ENCODE measurements around the gene CCDC9B. TPM values are rescaled to one million over a fixed set of nuclear protein-coding genes. Genes with fewer than 3 reads are reported as not detected.

CCDC9B gene
- total RNA-seq = 15.2 and 15.7 TPM in 2 replicates

GRCh38 chr15:40340740-40341400 is at the start of gene CCDC9B:
Gene CCDC9B, minus strand, starts transcription at chr15:40340939. Its CDS starts 120 bp downstream, at chr15:40340819.

GRCh38 chr15:40382580-40383456 is 42.1 kb upstream of the CCDC9B start, which contains the start of gene KNSTRN:
Gene KNSTRN, plus strand, starts transcription at chr15:40382721. Its CDS starts 115 bp downstream, at chr15:40382836.

GRCh38 chr15:40357723-40358470 is 17.2 kb upstream of the CCDC9B start, which contains the start of gene DISP2:
Gene DISP2, plus strand, starts transcription at chr15:40358219. Its CDS starts 103 bp downstream, at chr15:40358322.

GRCh38 chr15:40323239-40323952 is 17.3 kb downstream of the CCDC9B start, which contains the start of gene INAFM2:
Gene INAFM2, plus strand, starts transcription at chr15:40323692. Its CDS starts 364 bp downstream, at chr15:40324056.

GRCh38 chr15:40307421-40308211 is 33.1 kb downstream of the CCDC9B start, which contains the start of gene PLCB2:
Gene PLCB2, minus strand, starts transcription at chr15:40307935. Its CDS starts 263 bp downstream, at chr15:40307672.

GRCh38 chr15:40282869-40283614 is 57.7 kb downstream of the CCDC9B start, which contains the start of gene ANKRD63:
Gene ANKRD63, minus strand, starts transcription at chr15:40283064. Its CDS starts 478 bp downstream, at chr15:40282586.

Other genes starting within 250 kb of the CCDC9B start
- 3.1 and 4.6 TPM in 2 replicates for gene BMF, start 232.1 kb downstream of the CCDC9B start, total RNA-seq
- gene BUB1B, start 179.9 kb downstream of the CCDC9B start, total RNA-seq = 14.0 and 28.1 TPM in 2 replicates
- gene PAK6, start 101.9 kb downstream of the CCDC9B start, total RNA-seq = not detected in 2 replicates
- not detected in 2 replicates for gene ANKRD63, start 57.9 kb downstream of the CCDC9B start, total RNA-seq
- 0.33 and 1.1 TPM in 2 replicates for gene PLCB2, start 33.0 kb downstream of the CCDC9B start, total RNA-seq
- gene INAFM2, start 17.2 kb downstream of the CCDC9B start, total RNA-seq = 15.0 and 19.6 TPM in 2 replicates
- gene PHGR1, start 10.1 kb upstream of the CCDC9B start, total RNA-seq = not detected in 2 replicates
- under 0.01 and 0.10 TPM in 2 replicates for gene DISP2, start 17.3 kb upstream of the CCDC9B start, total RNA-seq
- 29.1 and 48.4 TPM in 2 replicates for gene KNSTRN, start 41.8 kb upstream of the CCDC9B start, total RNA-seq
- gene IVD, start 64.9 kb upstream of the CCDC9B start, total RNA-seq = 32.3 and 36.9 TPM in 2 replicates
- 16.0 and 16.6 TPM in 2 replicates for gene BAHD1, start 100.0 kb upstream of the CCDC9B start, total RNA-seq
- gene CHST14, start 130.0 kb upstream of the CCDC9B start, total RNA-seq = 18.6 and 20.6 TPM in 2 replicates
- gene CCDC32, start 224.1 kb upstream of the CCDC9B start, total RNA-seq = 16.0 and 24.2 TPM in 2 replicates
- 11.2 and 12.7 TPM in 2 replicates for gene RPUSD2, start 228.4 kb upstream of the CCDC9B start, total RNA-seq